Progenitor cell of endocrine pancreas (in vitro differentiated cells): Measurements from ENCODE around the gene MAN2B2. TPM values are rescaled to one million over a fixed set of nuclear protein-coding genes. Genes with fewer than 3 reads are reported as not detected.

Experiments used
- total RNA-seq: library from RNA; stranded (reverse); gene quantifications from 2 replicates; pipeline ENCODE4 v1.2.1, GENCODE V29; 2021

The MAN2B2 gene
- total RNA-seq, 1 donor from 2014 or later = 25.4 TPM

Other genes with a start within 250 kb of the MAN2B2 start
- 0.19 and 0.29 TPM in 2 replicates for gene PPP2R2C, start 102.6 kb upstream of the MAN2B2 start, total RNA-seq
- gene MRFAP1, start 65.5 kb downstream of the MAN2B2 start, total RNA-seq = 223 and 225 TPM in 2 replicates
- gene S100P, start 118.7 kb downstream of the MAN2B2 start, total RNA-seq = 1.3 and 3.5 TPM in 2 replicates
- 64.9 and 69.3 TPM in 2 replicates for gene MRFAP1L1, start 134.7 kb downstream of the MAN2B2 start, total RNA-seq
- gene BLOC1S4, start 141.0 kb downstream of the MAN2B2 start, total RNA-seq = 18.8 and 20.0 TPM in 2 replicates
- gene KIAA0232, start 207.5 kb downstream of the MAN2B2 start, total RNA-seq = 50.3 and 52.8 TPM in 2 replicates